KOPT-K1 (cell line): Measurements from ENCODE around the gene ZFAND3.

Experiments used
- H3K27ac ChIP-seq: fragments of 200-600 bp; sonication (generic); 2 replicates; pipeline ENCODE4 v1.5.1; 2016; ENCODE audit warnings: antibody characterized with exemption, mild to moderate bottlenecking, low read depth, low read length; ENCODE audit not compliant: poor library complexity, severe bottlenecking
- H3K36me3 ChIP-seq: fragments of 200-600 bp; sonication (generic); 2 replicates; pipeline ENCODE4 v1.5.1; 2017; ENCODE audit warnings: antibody characterized with exemption, mild to moderate bottlenecking, low read length, moderate library complexity; ENCODE audit not compliant: insufficient read depth
- H3K9me3 ChIP-seq: fragments of 200-600 bp; sonication (generic); 2 replicates; pipeline ENCODE4 v1.5.1; 2017; ENCODE audit warnings: antibody characterized with exemption, low read length, mild to moderate bottlenecking; ENCODE audit not compliant: insufficient read depth, poor library complexity, severe bottlenecking

The ZFAND3 gene

DNA sequence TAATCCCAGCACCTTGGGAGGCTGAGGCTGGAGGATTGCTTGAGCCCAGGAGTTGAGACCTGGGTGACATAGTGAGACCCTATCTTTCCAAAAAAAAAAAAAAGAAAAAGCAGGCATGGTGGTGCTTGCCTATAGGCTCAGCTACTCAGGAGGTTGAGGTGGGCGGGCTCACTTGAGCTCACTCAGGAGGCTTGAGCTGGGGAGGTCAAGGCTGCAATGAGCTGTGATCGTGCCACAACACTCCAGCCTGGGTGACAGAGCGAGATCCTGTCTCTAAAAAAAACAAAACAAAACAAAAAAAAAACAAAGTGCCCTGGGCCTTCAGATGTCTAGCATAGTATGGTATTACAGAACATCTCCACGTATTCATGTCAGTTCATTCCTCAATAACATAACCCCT lies 42.9 kb downstream of the ZFAND3 start:
- Histone ChIP-seq H3K27ac (no peak overlapping the region), H3K9me3 (no peaks in the 10 kb centered on the region), H3K36me3 (peaks cover 10% of the 10 kb centered on the region)

DNA sequence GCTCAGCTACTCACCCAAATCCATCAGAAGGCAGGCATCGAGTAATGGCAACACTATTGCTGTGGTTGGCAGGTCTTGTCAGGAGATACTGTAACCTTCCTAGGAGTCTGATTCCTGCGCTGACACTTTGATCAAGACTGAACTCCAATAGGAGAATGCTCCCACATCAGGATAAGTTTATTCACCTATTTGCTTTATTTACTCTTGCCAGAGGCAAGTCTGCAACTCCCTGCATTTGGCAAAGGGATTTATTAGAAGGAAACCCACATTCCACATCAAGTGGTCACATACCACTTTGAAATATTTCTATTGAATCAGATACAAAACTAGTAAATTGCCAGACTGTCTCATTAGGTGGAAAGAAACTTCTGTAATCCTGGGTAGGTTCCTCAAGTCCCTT lies 43.5 kb downstream of the ZFAND3 start:
- Histone ChIP-seq H3K9me3 (no peaks in the 10 kb centered on the region), H3K27ac (no peak overlapping the region), H3K36me3 (peaks cover 10% of the 10 kb centered on the region)

DNA sequence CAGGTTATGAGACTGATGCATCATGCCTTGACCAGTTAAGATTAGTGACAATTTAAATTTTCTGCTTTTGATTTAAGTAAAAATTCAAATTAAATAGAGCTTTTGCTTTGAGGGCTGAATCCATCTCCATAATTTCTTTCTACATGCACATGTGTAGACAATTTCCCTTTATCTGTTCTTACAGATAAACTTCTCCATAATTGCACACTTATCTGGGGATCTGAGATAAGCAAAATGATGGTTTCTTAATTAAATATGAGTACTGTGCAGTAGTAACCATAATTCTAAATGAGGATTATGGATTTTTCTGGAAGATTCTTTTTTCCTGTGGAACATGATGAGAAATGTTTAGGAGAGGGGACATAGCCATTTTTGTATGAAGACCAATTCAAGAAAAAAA lies 44.7 kb downstream of the ZFAND3 start:
- no peak overlapping the region for H3K27ac ChIP-seq
- H3K9me3 ChIP-seq = no peaks in the 10 kb centered on the region
- peaks cover 10% of the 10 kb centered on the region for H3K36me3 ChIP-seq

DNA sequence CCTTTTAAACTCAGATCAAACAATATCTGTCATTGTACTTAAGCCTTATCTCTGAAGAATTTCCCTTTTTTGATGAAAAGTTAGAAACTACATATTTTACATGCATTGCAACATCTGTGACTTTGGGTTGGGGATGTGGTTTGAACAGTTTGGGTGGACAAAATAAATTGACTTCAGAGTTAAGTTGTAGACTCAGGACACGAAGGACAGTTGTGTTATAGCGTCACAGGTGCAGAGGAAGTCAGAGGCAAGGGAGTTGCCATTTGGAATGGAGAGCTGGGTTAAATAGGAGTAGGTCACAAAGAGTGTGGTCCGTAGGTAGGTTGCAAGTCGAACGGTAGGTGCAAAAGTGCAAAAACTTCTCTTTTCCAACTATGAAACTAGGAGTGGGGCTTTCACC lies 46.0 kb downstream of the ZFAND3 start:
- Histone ChIP-seq H3K9me3 (peaks cover 3% of the 10 kb centered on the region), H3K36me3 (peaks cover 10% of the 10 kb centered on the region), H3K27ac (no peak overlapping the region)

DNA sequence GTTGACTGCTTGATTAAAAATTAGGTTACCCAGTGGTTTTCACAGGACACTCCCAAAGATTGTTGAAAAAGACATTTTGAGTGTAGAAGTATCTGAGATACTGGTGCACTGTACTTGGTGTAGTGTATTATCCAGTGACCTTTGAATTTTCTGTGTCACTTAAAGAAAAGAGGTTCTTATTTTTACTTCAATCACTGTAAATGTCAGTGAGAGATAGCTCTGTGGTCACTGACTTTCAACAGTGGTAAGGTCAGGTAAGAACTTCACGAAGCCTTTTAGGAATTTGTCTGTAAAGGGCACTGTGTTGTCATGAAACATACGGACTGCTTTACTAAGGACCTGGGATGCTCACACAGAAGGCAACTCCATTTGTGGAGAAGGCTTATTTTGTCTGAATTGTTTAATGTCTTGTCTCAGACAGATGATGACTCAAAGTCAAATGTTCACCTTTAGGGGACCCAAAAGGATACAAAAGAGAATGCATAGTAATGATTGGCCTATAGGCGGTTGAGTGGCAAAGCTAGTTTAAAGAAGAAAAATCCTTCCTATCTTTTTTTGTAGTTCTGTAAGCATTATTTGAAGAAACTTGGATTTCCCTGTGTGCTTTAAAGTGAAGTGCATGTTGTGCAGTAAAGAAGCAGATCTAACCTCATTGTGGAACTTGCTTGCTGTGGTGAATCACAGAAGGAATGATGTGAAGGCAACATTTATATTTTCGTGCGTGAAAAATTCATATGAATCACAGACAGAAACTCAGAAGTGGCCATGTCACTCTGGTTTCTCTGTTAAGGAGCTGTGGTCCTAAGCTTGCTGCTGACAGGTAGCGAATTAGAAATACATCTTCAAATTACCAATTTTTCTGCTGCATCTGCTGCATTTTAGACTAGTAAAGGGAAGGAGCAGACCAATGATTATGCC lies 47.3 kb downstream of the ZFAND3 start:
- peaks cover 10% of the 10 kb centered on the region for H3K36me3 ChIP-seq
- H3K27ac ChIP-seq = no peak overlapping the region
- H3K9me3 ChIP-seq = peaks cover 16% of the 10 kb centered on the region

DNA sequence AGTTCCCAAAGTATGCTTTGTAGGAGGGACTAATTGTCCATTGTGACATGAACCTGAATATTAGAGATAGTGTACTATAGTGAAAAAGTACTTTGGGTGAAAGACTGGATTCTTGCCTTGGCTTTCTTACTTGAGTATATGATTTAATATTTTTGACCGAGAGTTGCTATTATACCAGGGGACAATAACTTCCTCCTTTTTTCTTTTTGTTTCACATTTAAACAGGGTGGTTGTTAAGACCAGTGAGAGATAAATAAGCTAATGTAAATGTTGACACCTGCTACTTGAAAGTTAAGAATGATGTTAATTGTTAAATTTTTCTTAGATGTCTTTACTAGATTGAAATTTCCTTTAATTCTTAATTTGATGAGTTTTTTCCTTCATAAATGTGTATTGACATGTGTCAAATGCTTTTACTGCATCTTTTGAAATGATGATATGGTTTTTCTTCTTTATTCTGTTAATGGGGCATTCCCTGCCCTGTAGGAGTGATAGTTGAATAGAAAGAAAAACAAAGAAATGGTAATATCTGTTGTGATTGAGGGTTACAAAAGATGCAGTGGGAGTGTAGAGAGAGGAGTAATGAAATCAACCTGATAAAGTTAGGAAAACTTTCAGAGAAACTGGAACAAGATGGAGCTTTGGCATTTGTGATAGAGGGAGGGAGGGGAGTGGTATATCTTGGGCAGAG lies 48.4 kb downstream of the ZFAND3 start:
- H3K36me3 ChIP-seq = peaks cover 8% of the 10 kb centered on the region
- H3K27ac ChIP-seq = no peak overlapping the region
- H3K9me3 ChIP-seq = peaks cover 24% of the 10 kb centered on the region

DNA sequence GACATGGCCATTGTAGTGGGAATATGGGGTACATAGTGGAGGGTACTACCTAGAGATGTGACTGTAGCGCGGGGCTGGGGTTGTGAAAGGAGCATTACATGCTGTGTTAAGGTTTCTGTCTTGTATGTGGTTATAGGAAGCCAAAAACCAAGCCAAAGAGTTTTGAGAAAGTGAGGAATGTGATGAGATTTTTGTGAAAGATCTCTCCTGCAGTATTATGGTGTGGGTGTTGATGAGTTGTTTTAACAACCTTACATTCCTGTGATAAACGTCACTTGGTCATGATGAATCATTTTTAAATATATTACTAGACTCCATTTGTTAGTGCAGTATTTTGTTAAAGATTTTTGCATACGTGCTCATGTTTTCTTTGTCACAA lies 48.9 kb downstream of the ZFAND3 start:
- peaks cover 24% of the 10 kb centered on the region for H3K9me3 ChIP-seq
- H3K27ac ChIP-seq = no peak overlapping the region
- H3K36me3 ChIP-seq = peaks cover 4% of the 10 kb centered on the region; the same call in 1 of the 2 replicates

DNA sequence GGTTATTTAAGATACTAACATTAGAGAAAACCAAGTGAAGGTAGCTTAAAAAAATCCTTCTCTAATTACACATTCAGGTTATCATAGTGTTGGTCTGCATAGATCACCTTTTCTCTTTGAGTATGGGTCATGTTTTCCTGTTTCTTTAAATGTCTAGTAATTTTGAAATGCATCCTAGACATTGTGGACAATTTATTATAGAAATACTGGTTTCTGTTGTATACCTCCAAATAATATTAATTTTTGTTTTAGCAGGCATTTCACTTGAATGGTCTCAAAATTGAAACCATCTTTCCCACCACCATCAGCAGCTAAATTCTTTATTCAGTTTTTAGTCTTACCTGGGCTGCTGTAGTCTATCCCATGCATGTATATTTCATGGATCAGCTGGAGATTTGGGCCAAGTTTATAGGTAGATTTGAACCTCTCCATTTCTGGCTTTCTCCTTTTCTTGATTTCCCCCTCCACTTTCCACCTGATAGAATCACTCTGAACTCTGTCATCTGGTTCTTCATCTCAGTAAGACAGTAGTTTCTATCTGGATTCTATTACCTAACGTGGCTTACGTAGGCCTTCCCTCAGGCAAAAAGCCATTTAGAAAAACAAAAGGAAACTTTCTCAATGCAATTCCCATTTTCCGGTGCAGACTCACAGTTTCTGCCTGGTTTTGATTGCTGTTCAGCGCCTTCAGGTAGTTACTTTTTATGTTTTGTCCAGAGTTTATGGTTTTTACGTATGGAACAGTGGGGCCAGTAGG lies 52.3 kb downstream of the ZFAND3 start:
- peaks cover 24% of the 10 kb centered on the region for H3K9me3 ChIP-seq
- no peak overlapping the region for H3K27ac ChIP-seq
- H3K36me3 ChIP-seq = peaks cover 3% of the 10 kb centered on the region; the same call in 1 of the 2 replicates

DNA sequence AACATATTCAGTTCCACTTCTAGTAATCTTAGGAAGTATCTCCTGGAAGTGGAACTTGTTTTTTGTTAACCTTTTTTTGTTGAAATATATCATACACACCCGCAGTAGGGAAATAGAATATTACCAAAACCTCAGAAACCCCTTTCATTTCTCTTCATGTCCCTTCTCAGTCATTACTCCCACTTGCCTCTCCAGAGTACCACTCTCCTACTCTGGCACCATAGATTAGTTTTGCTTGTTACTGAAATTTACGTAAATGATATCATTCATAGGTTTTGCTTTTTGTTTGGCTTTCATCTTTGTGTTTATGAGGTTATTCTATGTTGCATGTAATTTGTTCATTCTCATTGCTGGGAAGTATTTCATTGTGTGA lies 52.8 kb downstream of the ZFAND3 start:
- no peak overlapping the region for H3K27ac ChIP-seq
- peaks cover 3% of the 10 kb centered on the region; the same call in 1 of the 2 replicates for H3K36me3 ChIP-seq
- H3K9me3 ChIP-seq = peaks cover 24% of the 10 kb centered on the region

DNA sequence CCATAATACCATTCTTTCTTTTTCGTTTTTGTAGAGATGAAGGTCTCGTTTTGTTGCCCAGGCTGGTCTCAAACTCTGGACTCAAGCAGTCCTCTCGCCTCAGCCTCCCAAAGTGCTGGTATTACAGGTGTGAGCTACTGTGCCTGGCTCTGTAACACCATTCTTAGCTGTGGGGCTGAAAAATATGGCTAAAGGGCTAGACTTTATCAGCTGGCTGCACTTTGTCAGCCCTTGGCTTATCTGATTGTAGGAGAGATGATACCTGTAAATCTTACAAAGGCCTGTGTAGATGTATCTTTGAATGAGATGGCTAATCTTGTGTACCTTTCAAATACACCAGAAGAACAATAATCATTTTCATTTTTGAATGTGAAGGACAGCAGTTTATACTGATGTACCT lies 55.2 kb downstream of the ZFAND3 start:
- peaks cover 3% of the 10 kb centered on the region; the same call in 1 of the 2 replicates for H3K36me3 ChIP-seq
- H3K9me3 ChIP-seq = peaks cover 24% of the 10 kb centered on the region

DNA sequence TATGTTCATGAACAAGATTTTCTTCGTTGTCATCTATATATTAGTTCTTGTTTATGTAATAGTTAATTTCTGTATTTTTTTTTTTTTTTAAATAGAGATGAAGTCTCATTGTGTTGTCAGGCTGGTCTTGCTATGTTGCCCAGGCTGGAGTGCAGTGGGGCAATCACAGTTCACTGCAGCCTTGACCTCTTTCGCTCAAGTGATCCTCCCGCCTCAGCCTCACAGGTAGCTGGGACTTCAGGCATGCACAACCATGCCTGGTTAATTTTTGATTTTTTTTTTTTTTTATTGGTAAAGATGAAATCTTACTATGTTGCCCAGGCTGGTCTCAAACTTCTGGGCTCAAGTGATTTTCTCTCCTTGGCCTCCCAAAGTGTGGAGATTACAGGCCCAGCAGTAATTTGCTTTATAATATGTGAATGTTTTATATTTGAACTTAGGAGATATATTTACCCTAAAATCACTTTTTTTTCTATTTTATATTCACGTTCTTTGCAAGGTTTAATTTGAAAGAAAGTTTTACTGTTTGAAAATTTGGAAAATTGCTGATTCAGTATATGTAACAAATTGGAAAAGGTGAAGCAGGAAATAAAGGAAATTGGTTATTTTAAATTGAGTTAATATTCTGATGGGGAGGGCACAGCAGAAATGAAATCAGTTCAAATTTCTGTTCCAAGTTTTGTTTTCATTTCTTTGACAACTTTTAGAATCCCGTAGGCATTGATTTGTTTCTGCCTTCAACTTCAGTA lies 56.2 kb downstream of the ZFAND3 start:
- H3K9me3 ChIP-seq = peaks cover 19% of the 10 kb centered on the region

More for the DNA sequence above, 55.2 kb downstream of the ZFAND3 start:
- no peak overlapping the region for H3K27ac ChIP-seq

DNA sequence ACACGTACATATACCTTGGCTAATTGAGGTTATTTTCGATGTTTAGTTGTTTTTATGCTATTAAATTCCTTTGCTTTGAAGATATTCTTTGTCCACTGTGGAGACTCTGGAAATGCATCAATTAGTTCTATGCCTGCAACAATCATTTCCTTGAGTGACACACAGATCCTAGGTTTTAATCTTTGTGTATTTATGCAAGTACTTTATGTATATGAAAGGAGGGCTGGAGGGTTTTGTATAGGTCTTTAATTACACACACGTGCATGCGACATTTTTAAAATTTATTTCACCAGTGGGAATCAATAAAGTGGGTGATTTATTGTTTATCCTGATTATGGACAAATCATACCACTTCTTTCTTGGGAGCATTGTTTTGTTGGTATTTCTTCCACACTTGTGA lies 57.3 kb downstream of the ZFAND3 start:
- Histone ChIP-seq H3K27ac (no peak overlapping the region), H3K9me3 (peaks cover 8% of the 10 kb centered on the region), H3K36me3 (peaks cover 3% of the 10 kb centered on the region; the same call in 1 of the 2 replicates)

More for the DNA sequence above, 56.2 kb downstream of the ZFAND3 start:
- Histone ChIP-seq H3K36me3 (peaks cover 3% of the 10 kb centered on the region; the same call in 1 of the 2 replicates), H3K27ac (no peak overlapping the region)

DNA sequence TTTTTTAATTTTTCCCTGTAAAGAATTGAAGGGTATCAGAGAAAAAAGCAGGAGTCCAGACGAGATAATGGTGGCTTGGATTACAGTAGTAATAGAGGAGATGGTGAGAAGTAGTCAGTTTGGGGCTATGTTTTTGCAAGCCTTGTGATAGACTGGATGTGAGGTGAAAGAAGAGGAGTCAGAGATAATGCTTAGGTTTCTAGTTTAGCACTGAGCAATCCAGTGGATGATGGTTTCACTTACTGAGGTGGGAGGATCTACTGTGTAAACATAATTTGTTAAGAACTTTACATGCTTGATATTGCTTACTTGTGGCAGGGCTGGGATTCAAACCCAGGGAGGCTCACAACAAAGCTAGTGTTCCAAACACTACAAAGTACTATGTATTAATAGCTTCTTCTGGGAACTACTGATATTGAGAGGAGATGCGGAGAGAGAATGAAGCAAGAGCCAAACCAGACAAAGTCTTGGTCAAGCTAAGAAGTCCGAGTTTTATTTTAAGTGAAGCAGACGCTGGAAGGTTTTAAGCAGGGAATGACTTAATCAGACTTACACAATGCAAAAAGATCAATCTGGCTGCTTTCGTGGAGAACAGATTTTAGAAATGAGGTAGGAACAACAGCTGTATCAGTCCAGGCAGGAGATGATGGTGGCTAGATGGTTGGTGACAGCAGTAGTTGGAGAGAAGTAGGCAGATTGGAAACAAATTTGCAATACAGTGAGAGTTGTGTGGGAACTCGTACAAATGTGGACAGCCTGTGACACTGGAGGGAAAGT lies 58.0 kb downstream of the ZFAND3 start:
- peaks cover 3% of the 10 kb centered on the region; the same call in 1 of the 2 replicates for H3K36me3 ChIP-seq
- H3K27ac ChIP-seq = no peak overlapping the region
- peaks cover under 1% of the 10 kb centered on the region for H3K9me3 ChIP-seq
